MM.1S (cell line): ENCODE measurements around the gene OR4A47.
"Not testable (repeated sequence)": the region's sequence is repeated elsewhere in the genome, so short reads cannot be mapped to it uniquely, and the experiment has no call there.

ENCODE experiments used
- EZH2 ChIP-seq: fragments of 300-600 bp; sonication (generic); optimal IDR thresholded peaks from 2 replicates; pipeline ENCODE3; 2017; ENCODE audit warnings: low read depth, mild to moderate bottlenecking, antibody characterized with exemption, low read length, mixed read lengths
- EZH2phosphoT487 ChIP-seq: fragments of 300-600 bp; sonication (generic); IDR thresholded peaks from 2 replicates; pipeline ENCODE4 v1.6.1; 2018; ENCODE audit warnings: antibody characterized with exemption, low read length
- TF ChIP-seq, protein P1 (sequence below): fragments of 300-600 bp; sonication (generic); IDR thresholded peaks from 2 replicates; pipeline ENCODE4 v1.5.1; 2016; ENCODE audit warnings: antibody characterized with exemption, low read length, mixed read lengths

DNA sequence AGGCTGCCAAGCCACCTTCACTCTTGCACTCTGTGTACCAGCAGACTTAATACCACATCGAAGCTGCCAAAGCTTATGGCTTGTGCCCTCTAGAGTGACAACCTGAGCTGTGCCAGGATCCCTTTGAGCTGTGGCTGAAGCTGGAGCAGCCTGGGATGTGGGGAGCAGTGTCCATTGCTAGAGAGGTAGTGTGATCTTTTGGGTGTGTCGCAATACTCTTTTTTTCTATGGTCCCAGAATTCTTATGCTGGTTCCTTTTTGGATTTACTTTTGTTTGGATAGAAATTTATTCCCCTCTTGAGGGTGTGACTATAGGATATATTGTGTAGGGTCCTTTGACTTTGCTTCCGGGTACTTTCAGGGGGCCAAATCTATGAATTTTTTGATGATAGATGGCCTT, 32.7 kb upstream of the OR4A47 start:
- TF ChIP-seq, protein P1, sequence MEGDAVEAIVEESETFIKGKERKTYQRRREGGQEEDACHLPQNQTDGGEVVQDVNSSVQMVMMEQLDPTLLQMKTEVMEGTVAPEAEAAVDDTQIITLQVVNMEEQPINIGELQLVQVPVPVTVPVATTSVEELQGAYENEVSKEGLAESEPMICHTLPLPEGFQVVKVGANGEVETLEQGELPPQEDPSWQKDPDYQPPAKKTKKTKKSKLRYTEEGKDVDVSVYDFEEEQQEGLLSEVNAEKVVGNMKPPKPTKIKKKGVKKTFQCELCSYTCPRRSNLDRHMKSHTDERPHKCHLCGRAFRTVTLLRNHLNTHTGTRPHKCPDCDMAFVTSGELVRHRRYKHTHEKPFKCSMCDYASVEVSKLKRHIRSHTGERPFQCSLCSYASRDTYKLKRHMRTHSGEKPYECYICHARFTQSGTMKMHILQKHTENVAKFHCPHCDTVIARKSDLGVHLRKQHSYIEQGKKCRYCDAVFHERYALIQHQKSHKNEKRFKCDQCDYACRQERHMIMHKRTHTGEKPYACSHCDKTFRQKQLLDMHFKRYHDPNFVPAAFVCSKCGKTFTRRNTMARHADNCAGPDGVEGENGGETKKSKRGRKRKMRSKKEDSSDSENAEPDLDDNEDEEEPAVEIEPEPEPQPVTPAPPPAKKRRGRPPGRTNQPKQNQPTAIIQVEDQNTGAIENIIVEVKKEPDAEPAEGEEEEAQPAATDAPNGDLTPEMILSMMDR: not testable (repeated sequence)
- not testable (repeated sequence) for TF ChIP-seq EZH2phosphoT487, EZH2
